C4-2B (cell line): ENCODE measurements around the gene DOCK3.

Source experiments
- CTCF ChIP-seq: fragments of 450-650 bp; conservative IDR thresholded peaks from 2 replicates; pipeline ENCODE4 v1.5.1; 2017; ENCODE audit warnings: mild to moderate bottlenecking
- ZFX ChIP-seq: fragments of 450-650 bp; IDR thresholded peaks from 2 replicates; pipeline ENCODE4 v1.6.1; 2017

DNA sequence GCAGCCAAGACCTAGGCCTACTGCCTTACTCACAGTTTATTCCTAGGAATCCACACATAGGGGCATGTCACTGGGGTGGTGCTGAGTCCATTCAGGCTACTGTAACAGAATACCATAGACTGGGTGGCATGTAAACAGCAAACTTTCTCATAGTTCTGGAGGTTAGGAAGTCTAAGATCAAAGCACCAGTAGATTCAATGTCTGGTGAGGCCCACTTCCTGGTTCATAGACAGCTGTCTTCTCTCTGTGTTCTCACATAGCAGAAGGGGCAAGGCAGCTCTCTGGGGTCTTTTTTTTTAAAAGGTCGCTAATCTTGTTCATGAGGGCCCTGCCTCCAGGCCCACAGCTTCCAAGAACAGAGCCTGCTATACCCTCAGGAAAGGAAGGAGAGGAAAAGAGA, 596.4 kb downstream of the DOCK3 start:
- TF ChIP-seq CTCF (no peak), ZFX (no peak)
